HL-60 (cell line): Measurements from ENCODE around the gene NSFL1C.
"Not testable (repeated sequence)": the region's sequence is repeated elsewhere in the genome, so short reads cannot be mapped to it uniquely, and the experiment has no call there.

Experiments
- CTCF ChIP-seq: IDR thresholded peaks from one replicate; pipeline ENCODE4 v1.5.1; 2011; ENCODE audit warnings: low read length, control low read depth, inconsistent platforms; ENCODE audit not compliant: insufficient read depth
- GABPA ChIP-seq: IDR thresholded peaks from 2 replicates; pipeline ENCODE4 v1.6.1; 2012; ENCODE audit warnings: low read depth
- POLR2AphosphoS5 ChIP-seq: IDR thresholded peaks from 2 replicates; pipeline ENCODE4 v1.6.1; 2012; ENCODE audit warnings: low read depth
- REST ChIP-seq: IDR thresholded peaks from 2 replicates; pipeline ENCODE4 v1.6.1; 2012; ENCODE audit warnings: low read depth; ENCODE audit not compliant: insufficient replicate concordance

GRCh38 chr20:1497371-1497770, 30.7 kb upstream of the NSFL1C start:
- TF ChIP-seq CTCF, POLR2AphosphoS5, REST, GABPA: not testable (repeated sequence)
